NCI-H526 (cell line): Measurements from ENCODE around the gene HPCAL4.

ENCODE experiments used
- DNase-seq, 2 experiments: peaks; one replicate each; lab custom pipeline; 2025; lab: John Stamatoyannopoulos, UW

Gene HPCAL4

DNA sequence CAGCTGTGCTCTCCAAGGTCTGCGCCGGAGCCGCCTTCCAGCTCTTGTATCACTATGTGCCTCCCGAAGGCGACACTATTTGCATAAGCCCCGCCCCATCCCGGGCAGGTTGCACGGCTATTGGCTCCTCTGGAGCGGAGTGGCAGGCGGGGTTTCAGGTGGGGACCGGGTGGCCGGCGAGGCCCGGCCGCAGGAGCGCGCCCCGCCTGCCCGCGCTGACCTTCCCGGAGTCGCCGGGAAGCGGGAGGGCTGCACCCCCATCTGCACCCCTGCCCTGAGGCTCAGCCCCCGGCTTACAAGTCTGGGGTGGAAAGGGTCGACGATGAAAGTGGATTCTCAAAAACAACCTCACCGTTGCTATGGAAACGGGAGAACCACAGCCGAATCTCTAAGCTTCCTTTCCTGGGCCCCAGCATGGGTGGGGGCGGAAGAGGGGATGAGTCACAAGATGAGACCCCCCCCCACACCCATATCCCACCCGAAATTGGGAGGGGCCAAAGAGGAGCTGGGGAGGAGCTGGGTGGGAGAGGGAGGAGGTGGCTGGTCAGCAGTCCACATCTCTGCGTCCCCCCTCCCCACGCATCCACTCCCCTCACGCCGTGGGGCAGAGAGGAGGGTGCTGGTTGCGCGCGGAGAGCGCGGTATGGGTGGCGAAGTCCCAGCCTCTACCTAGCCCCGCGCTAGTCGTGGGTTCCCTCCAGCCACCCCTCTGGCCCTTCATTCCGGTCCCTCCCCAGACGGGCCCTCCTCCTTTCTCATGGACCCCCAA is at the start of gene HPCAL4:
TSS of gene HPCAL4 (minus strand) at position 51 of the 769 bp plus-strand sequence. CDS start 6,830 bp downstream, outside the sequence.
- peak; percentile 89 to 99 for DNase-seq

GRCh38 chr1:39738622-39739366 is 47.6 kb upstream of the HPCAL4 start, which contains the start of gene PPIE:
PPIE (plus strand) TSS chr1:39738882; CDS start chr1:39738901, 19 bp downstream.
- DNase-seq, result peak; percentile 87 to 99

- no peak for DNase-seq
Measured at GRCh38 chr1:39737546-39738169, 46.4 kb upstream of the HPCAL4 start.

- no peak for DNase-seq
Measured at GRCh38 chr1:39735731-39736130, 44.5 kb upstream of the HPCAL4 start.

- no peak for DNase-seq
Measured at GRCh38 chr1:39733161-39733560, 41.9 kb upstream of the HPCAL4 start.

DNA sequence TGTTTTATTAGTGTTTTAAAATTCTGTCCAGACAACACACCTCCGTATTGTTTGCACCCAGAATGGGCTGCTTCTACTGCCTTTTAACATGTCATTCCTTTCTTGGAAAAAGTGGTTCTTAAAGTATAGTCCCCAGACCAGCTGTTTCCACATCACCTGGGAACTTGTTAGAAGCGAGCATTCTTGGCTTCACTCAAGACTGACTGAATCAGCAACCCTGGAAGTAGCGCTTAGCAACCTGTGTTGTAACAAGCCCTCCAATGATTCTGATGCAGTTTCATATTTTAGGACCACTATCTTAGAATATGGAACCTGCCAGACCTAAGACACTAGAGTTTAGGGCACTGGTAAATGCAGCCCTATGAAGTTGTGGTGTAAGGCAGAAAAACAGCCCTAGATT is 41.5 kb upstream of the HPCAL4 start:
- DNase-seq, result no peak

- DNase-seq, result no peak
Measured at GRCh38 chr1:39729842-39730241, 38.6 kb upstream of the HPCAL4 start.

- DNase-seq, result no peak
Measured at GRCh38 chr1:39729030-39729429, 37.8 kb upstream of the HPCAL4 start.

DNA sequence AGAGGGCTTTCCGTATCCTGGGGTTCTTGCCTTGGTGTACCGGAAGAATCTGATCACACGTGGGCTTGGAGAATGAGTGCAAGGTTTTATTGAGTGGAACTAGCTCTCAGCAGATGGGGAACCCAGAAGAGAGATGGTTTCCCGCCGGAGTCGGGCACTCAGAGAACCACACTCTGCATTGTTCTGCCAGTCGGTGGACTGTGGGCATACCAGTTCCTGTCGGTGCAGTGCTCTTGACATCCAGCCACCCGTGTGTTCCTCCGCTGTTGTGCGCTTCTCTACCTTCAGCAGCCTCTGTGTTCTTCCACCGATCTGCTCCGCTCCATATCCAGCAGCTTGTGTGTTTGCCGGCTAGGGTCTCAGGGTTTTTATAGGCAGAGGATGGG is 36.7 kb upstream of the HPCAL4 start:
- peak; percentile 54 to 67 for DNase-seq

- no peak for DNase-seq
Measured at GRCh38 chr1:39727221-39727931, 36.1 kb upstream of the HPCAL4 start.

- DNase-seq, result no peak
Measured at GRCh38 chr1:39726600-39726999, 35.4 kb upstream of the HPCAL4 start.

GRCh38 chr1:39722495-39722894 is 31.3 kb upstream of the HPCAL4 start:
- DNase-seq, result no peak

GRCh38 chr1:39721664-39722063 is 30.4 kb upstream of the HPCAL4 start:
- no peak for DNase-seq

- peak; percentile 78 to 86 for DNase-seq
Measured at GRCh38 chr1:39720094-39720999, 29.1 kb upstream of the HPCAL4 start.

GRCh38 chr1:39717809-39718208 is 26.6 kb upstream of the HPCAL4 start:
- no peak for DNase-seq

GRCh38 chr1:39713557-39713956 is 22.3 kb upstream of the HPCAL4 start:
- no peak for DNase-seq

DNA sequence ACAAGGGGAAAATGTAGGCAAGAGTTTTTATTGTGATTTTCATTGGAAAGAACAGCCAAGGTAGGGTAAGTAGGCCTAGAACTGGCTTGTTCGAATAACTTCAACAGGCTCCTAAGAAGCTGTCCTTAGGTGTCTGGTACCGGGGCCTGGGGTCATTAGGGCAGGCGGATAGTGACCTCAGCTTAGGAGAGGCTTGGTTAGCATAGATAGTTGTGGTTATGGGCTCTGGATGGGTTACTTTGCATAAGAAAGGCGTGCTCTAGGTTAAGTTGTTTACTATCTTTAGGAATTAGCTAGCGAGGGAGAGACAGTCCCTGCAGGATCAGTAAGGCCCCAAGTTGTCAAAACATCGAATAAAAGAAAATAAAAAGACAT is 20.7 kb upstream of the HPCAL4 start:
- peak in 1 of 2 experiments; percentile 21 for DNase-seq

DNA sequence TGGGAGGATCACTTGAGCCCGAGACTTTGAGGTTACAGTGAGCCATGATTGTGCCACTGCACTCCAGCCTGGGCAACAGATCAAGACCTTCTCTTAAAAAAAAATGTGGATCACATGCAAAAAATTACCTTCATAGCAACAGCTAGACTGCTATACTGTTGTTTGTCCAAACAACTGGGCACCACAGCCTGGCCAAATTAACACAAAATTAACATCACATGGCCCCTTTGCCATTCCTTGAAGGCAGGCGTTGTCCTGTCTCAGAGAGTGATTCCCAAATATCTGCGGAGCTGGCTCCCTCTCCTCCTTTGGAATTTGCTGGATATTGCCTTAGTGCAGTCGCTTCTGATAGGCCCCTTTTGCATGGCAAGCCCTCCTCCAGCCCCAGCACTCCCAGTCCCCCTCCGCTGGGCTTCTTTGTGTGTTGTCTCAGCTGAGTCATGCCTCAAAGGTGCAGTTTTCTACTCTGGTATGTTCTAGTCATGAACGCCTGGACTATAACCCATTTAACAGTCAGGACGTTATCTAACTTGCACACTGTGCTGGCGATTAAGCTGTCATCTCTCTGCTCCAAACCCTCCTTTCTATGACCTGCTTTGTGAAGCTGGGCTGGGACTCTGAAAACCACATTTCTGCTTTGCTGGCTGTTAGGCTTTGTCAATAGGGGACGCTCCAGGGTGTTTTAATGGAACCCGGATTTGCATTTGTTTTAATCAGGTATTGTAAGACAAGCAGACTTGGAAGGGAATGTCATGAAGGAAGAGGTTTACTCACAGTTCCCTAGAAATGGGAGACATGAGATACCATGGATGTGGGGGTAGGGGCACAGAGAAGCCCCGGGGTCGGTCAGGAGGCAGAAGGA is 20.1 kb upstream of the HPCAL4 start:
- DNase-seq, result peak in 1 of 2 experiments; percentile 27

DNA sequence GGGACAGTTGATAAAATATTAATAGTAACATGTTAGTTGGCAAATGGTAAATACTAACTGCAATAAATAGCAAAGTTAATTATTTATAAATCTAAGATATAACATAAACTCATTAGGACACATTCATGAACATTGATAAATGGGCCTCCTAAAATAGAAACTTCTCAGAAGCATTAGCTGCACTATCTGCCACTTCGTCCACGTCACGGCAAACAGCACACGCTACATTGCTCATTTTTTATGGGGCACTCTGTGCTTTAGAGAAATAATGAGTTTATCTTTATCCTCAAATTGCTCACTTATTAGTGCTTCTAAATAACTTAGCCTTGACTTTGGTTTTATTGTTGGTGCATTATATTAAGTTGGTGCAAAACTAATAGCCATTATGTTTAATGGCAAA is 16.3 kb upstream of the HPCAL4 start:
- no peak for DNase-seq

GRCh38 chr1:39704757-39705156 is 13.5 kb upstream of the HPCAL4 start:
- no peak for DNase-seq
